Fibroblast of mammary gland (primary cell): ENCODE data around the gene NR1I3.

Experiments
- DNase-seq: peaks from one replicate; pipeline ENCODE4 v3.0.0-alpha.2; 2010; ENCODE audit warnings: low read depth
- H3K4me3 ChIP-seq: 2 replicates; pipeline ENCODE4 v1.5.1; 2011; ENCODE audit warnings: low read depth, mild to moderate bottlenecking, low read length, moderate library complexity; ENCODE audit not compliant: control insufficient read depth
- CTCF ChIP-seq: conservative IDR thresholded peaks from 2 replicates; pipeline ENCODE4 v1.5.1; 2011; ENCODE audit warnings: low read depth, low read length, inconsistent platforms; ENCODE audit not compliant: control insufficient read depth, insufficient read depth

The NR1I3 gene

GRCh38 chr1:161230762-161231161 is 7.2 kb downstream of the NR1I3 start:
- no peak for TF ChIP-seq CTCF
- no peak for DNase-seq
- no peak overlapping the region for H3K4me3 ChIP-seq

GRCh38 chr1:161229896-161230295 is 8.1 kb downstream of the NR1I3 start:
- DNase-seq: no peak
- TF ChIP-seq CTCF: no peak
- H3K4me3 ChIP-seq: no peak overlapping the region

DNA sequence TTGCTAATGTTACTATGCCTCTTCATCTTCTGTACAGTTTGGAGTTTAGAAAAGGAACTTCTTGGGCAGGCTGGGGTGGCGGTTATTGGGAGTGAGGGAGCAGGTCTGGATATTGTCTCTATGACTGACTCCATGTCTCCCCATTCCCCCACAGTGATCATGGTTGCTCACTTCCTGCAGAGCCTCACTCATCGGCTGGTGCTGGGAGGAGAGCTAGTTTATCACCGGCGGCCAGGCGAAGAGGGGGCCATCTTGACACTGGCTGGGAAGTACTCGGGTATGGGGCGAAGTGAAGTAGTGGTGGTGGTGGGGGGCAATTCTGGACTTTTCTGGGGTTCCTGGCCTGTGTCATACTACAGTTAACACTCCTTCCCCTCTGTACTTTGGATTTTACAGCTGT is 10.0 kb downstream of the NR1I3 start:
- DNase-seq: no peak
- TF ChIP-seq CTCF: no peak
- no peak overlapping the region for H3K4me3 ChIP-seq

- DNase-seq: peak; percentile 74
- H3K4me3 ChIP-seq: peak overlapping the region; percentile 99
- peak; percentile 75 for TF ChIP-seq CTCF
Measured at GRCh38 chr1:161227196-161227871, 10.7 kb downstream of the NR1I3 start.

GRCh38 chr1:161226759-161227158 is 11.2 kb downstream of the NR1I3 start:
- TF ChIP-seq CTCF: no peak
- H3K4me3 ChIP-seq: peak overlapping the region; percentile 99
- DNase-seq: no peak

DNA sequence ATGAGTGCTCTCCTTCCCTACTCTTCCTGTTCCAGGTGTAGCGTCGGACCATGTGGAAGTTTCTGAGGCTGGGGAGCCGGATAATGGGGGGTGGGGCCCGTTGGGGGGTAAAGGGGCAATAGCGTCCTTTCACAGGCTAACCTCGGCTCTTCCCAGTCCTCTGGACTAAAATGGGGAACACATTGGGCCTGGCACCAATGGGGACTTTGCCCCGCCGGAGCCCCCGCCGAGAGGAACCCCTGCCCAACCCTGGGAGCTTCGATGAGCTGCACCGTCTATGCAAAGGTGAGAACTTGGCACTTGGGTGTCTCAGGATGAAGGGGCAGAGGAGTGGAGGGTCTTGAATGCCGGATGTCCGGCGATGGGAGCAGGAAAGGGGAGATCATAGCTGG is 11.7 kb downstream of the NR1I3 start:
- DNase-seq: no peak
- H3K4me3 ChIP-seq: peak overlapping the region; percentile 99
- TF ChIP-seq CTCF: no peak
